HG03175 (cell line): ENCODE data around the gene VMP1.

Experiments used
- ATAC-seq: cut with Tn5 transposase; IDR thresholded peaks from one replicate; pipeline ENCODE4 v1.9.1; 2021; ENCODE audit warnings: mild to moderate bottlenecking, moderate library complexity; ENCODE audit not compliant: unreplicated experiment

VMP1 gene

DNA sequence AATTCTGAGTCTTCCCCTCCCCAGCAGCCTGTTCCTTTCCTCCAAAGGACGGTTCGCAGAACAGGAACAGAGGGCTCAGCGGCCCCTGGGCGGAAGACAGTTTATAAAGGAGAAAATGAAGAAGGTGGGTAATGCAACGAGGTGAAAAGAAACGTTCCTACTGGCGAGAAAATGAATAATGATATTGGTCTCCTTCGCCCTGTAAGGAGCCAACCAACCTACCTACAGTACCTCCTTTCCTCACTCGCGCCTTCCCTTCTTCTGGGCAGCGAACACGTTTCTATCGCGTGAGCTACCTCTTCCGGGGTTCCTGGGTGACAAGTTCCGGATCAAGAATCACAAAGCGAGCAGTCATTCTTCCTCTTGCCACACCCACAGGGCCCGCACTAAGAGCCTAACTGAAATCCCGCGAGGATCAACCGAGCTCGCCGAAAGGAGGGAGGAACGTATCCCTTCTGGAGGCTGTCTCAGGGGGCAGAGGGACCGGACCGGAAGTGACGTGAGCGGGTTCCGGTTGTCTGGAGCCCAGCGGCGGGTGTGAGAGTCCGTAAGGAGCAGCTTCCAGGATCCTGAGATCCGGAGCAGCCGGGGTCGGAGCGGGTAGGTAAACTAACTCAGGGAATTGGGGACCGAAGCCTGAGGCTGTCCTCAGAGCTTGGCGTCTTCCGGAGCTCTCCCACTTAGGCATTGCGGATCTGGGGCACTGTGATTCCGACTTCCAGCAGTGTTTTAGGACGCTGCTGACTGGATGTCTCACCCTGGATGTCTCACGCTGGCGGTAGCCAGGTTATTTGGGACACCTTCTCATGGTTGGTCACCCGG, at the start of gene VMP1, which contains the start of gene PTRH2:
TSS of gene VMP1 (plus strand) at position 506 of the 822 bp plus-strand sequence. CDS start 23,793 bp downstream, outside the sequence.
TSS of gene PTRH2 (minus strand) at position 282 of the 822 bp plus-strand sequence. CDS start 9,452 bp downstream, outside the sequence.
- peak; percentile 98 for ATAC-seq

DNA sequence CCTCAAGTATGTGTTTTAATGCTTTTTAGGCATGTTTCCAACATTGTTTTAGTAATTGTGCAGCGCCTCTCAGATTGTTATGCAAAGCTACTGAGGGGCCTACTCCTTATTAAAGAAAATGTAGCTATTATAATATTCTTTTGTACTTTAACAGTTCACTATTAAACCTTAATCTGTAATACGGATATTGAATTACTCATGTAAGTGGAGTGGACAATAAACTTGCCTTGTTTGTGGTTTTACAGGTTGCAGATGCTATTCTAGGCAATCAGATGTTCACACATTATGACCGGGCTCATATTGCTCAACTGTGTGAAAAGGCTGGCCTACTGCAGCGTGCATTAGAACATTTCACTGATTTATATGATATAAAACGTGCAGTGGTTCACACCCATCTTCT, 41.2 kb upstream of the VMP1 start:
- ATAC-seq: no peak

GRCh38 chr17:59668816-59669215, 38.6 kb upstream of the VMP1 start:
- no peak for ATAC-seq

- ATAC-seq: no peak
Measured at GRCh38 chr17:59669411-59669810, 38.0 kb upstream of the VMP1 start.

- no peak for ATAC-seq
Measured at GRCh38 chr17:59669944-59670343, 37.5 kb upstream of the VMP1 start.

DNA sequence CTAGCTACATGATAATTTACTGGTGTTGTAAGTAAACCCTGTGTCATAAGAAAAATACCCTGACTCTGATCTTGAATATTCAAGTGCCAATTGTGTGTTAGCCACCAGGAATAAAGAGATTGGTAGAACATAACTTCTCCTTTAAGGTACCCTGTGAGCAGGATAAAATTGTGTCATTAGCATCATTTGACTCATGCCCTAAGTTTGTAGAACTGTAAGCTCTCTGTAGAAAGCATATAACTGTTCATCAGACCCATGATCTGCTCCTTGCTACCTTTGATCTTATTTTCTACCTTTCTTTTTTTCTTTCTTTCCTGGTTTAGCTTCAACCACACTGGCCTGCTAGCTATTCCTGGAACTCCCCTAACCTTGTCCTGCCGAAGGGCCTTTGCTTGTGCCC, 36.1 kb upstream of the VMP1 start:
- ATAC-seq: no peak

DNA sequence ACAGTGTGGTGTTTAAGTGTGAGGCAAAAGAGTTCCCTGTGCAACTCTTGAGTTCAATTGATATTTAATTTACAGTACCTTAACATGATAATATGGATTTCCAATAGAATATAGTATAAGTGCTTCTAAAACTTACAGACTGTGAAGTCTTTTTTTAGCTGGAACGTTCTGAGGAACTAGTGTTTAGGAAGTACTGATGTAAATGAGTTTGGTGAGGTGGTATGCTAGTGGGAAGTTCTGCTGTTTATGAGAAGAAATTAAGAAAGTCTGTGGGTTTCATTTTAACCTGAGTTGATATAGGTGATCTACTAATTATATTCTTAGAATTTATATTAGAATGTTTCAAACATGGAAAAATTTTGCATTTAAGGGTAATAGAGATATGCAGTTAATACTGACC, 32.2 kb upstream of the VMP1 start:
- no peak for ATAC-seq

- ATAC-seq: no peak
Measured at GRCh38 chr17:59676716-59677115, 30.7 kb upstream of the VMP1 start.

DNA sequence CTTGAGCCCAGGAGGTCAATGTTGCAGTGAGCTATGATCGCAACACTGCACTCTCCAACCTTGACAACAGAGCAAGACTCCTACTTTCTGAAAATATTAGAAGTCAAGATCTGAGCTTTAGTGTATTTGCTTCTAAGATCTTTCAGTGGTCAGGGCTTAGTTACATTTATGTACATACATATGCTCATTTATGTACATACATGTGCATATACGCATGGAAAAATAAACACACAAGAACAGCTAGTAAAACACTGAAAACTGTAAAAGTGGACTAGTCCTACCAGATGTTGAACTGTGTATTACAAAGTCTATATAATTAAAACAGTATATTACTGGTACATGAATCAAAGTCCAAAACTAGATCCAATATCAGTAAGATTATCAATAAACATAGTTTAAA, 28.5 kb upstream of the VMP1 start:
- ATAC-seq: no peak

DNA sequence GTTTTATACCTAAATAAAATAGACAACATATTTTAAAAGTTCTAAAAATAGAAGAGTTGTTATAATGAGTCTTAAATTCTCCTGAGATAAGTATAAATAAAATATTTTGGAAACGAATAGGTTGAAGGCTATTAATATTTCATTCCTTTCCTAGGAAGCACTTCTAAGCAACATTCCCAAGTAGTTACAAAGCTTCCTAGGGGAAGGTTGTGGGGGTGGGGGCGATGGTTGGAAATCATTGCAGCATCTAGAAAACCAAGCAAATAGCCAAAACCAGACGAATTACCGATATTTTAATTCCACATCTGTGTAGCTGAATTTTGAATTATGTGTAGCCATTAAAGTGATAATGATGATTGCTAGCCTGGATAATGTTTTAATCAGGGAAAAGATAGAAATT, 27.1 kb upstream of the VMP1 start:
- ATAC-seq: no peak

DNA sequence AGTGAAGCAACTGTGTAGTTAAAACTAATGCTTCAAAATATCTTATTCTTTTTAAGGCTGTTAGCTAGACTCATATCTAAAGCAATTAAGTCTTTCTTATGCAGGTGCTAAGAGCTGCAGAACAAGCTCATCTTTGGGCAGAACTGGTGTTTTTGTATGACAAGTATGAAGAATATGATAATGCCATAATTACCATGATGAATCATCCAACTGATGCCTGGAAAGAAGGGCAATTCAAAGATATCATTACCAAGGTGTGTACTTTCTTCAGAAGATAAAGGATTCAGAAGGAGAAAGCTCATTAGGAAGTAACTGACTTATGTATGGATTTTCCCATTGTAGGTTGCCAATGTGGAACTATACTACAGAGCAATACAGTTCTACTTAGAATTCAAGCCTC, 24.2 kb upstream of the VMP1 start:
- no peak for ATAC-seq

- ATAC-seq: no peak
Measured at GRCh38 chr17:59684967-59685366, 22.5 kb upstream of the VMP1 start.

- ATAC-seq: no peak
Measured at GRCh38 chr17:59688008-59688407, 19.4 kb upstream of the VMP1 start.

GRCh38 chr17:59688496-59688895, 19.0 kb upstream of the VMP1 start:
- no peak for ATAC-seq

GRCh38 chr17:59693582-59693981, 13.9 kb upstream of the VMP1 start:
- ATAC-seq: no peak

DNA sequence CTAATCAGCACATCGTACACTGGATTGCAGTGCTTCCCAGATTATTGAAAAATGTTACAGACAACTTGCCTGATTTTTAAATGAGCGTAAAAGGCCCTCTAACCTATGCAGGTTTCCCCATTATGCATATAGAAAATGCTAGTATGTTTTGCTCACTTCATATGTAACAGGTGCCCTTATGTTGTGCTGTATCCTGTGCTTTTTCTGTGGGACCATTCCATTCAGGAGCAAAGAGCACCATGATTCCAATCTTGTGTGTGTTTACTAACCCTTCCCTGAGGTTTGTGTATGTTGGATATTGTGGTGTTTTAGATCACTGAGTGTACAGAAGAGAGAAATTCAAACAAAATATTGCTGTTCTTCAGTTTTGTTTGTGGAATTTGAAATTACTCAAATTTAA, 13.1 kb upstream of the VMP1 start:
- ATAC-seq: no peak

DNA sequence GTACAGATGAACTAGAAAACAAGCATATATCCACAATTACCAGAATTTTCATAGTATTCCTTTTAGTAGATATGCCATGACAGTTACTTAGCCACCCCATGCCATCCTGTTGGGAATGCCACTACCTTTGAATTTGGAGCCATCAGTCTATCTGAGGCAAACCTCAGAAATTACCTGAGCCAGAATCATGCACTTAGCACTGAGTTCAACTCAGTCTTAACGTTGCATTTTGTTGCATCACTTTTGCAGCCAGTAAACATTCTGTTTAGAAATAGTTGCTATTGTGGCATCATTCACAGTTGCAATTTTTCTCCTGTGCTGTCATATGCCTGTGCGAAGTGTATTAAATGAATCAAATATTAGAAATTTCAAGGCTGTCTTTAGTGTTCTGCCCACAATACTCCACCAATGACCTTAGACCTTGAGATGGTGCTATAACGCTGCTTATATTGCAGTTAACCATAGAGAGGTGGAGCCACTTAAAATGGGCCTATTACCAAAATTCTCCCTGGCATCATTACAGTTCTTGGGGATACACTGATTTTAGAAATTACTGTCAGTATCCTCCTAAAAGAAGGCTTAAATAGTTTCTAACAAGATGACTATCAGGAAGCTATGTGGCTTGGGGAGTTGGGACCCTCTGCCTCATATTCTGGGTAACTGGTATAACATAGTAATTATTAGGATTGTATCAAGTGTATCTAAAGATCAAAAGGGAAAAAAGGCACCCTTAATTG, 11.3 kb upstream of the VMP1 start:
- no peak for ATAC-seq

DNA sequence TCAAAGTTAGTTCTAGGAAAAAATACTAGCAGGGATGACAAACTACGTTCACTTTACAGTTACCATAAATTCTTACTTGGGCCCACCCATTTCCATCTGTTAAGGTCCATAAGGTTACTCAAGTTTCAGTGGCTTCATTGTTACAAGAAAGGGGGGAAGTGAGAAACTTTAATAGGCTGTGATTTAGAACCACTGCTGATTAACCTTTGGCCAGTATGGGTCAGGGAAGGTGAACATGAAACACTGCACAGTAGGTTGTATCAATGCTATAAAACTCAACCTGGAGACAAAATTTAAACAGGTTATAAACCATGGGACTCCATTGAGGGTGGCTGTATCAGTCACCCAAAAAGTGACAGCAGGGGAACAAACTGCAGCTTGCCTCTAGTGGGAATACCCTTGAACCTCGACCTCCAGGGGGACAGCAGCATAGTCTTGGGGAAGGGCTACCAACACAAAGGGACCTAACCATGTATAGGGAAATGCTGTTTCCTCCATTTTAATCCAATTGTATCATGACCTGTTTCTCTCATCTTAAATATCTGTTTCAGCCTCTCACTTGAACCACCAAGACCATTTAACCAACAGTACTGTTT, 10.7 kb upstream of the VMP1 start:
- ATAC-seq: peak; percentile 39

GRCh38 chr17:59698143-59698542, 9.3 kb upstream of the VMP1 start:
- no peak for ATAC-seq

- ATAC-seq: no peak
Measured at GRCh38 chr17:59699218-59699617, 8.2 kb upstream of the VMP1 start.

GRCh38 chr17:59699786-59700185, 7.7 kb upstream of the VMP1 start:
- no peak for ATAC-seq

- no peak for ATAC-seq
Measured at GRCh38 chr17:59702304-59702703, 5.2 kb upstream of the VMP1 start.
